ENCODE results near the gene PRRG3.
"Not testable (repeated sequence)": the region's sequence is repeated elsewhere in the genome, so short reads cannot be mapped to it uniquely, and the experiment has no call there.

The PRRG3 gene

GRCh38 chrX:151692825-151693224 lies 2.4 kb upstream of the PRRG3 start:
- TF ChIP-seq, protein P1, sequence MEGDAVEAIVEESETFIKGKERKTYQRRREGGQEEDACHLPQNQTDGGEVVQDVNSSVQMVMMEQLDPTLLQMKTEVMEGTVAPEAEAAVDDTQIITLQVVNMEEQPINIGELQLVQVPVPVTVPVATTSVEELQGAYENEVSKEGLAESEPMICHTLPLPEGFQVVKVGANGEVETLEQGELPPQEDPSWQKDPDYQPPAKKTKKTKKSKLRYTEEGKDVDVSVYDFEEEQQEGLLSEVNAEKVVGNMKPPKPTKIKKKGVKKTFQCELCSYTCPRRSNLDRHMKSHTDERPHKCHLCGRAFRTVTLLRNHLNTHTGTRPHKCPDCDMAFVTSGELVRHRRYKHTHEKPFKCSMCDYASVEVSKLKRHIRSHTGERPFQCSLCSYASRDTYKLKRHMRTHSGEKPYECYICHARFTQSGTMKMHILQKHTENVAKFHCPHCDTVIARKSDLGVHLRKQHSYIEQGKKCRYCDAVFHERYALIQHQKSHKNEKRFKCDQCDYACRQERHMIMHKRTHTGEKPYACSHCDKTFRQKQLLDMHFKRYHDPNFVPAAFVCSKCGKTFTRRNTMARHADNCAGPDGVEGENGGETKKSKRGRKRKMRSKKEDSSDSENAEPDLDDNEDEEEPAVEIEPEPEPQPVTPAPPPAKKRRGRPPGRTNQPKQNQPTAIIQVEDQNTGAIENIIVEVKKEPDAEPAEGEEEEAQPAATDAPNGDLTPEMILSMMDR (IDR thresholded peaks at IDR 0.05; ENCODE audit: extremely low read depth, missing control alignments), result no peak
- DNase-seq (ENCODE audit: low spot score), result no peak

DNA sequence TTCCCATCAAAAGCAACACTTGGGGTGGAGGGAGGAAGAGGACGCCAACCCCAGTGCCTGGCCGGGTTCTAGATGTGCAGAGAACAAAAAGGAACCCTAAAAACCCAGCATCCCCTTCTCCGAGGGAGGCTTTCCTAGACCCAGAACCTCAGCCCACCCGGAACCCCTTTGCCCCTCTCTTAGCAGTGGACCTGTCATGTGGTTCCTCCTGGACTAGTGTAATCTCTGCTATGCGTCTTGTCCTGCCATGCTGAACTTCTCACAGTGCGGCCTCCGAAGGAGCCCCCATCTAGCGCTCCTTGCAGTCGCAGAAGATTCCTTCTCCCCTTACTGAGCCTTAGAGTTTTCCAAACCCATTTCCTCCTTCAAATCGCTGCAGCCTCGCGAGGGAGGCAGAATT lies 1.1 kb upstream of the PRRG3 start:
- TF ChIP-seq, protein P1 (IDR thresholded peaks at IDR 0.05; ENCODE audit: extremely low read depth, missing control alignments), result no peak
- no peak for DNase-seq (ENCODE audit: low spot score)

DNA sequence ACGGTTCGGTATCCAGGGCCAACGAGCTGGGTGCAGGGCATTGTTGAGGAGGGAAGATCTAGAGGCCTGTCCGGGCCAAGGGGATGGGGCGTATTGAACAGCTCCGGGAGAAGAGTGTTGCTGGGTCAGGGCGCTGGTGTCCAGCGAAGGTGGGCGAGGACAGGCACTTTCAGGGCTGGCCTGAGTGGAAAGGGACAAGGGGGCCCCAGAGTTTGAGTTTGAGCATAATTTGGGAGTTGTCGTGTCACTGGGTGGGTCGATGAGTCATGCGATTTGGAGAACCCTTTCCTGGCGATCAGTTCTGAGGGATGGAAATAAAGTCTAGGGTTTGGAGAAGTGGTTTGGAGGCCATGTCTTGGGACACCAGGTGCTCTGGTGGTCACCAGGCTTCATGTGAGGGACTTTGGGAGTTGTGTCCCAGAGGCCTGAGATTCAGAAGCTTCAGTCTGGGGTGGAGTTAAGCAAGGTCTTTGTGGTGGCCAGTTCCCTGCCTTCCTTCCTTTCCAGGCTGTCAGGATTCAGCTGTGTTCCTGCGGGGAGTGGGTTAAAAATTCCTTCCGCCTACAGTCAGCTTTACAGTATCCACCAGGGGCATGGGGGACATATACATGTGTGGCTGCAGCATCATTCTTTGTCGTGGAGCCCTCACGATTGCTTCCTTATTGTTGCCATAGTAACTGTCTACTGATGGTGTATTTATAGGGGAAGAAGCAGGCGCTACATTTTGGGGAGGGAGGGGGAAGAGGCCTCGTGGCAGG lies 504 bp downstream of the PRRG3 start:
- DNase-seq (ENCODE audit: low spot score), result no peak
- TF ChIP-seq, protein P1 (IDR thresholded peaks at IDR 0.05; ENCODE audit: extremely low read depth, missing control alignments), result no peak

- DNase-seq (ENCODE audit: low spot score), result not testable (repeated sequence)
Measured at GRCh38 chrX:151697082-151697481, 1.8 kb downstream of the PRRG3 start.

- TF ChIP-seq, protein P1 (IDR thresholded peaks at IDR 0.05; ENCODE audit: extremely low read depth, missing control alignments), result no peak
- DNase-seq (ENCODE audit: low spot score), result no peak
Measured at GRCh38 chrX:151697522-151697921, 2.3 kb downstream of the PRRG3 start.

GRCh38 chrX:151698485-151698884 lies 3.2 kb downstream of the PRRG3 start:
- TF ChIP-seq, protein P1 (IDR thresholded peaks at IDR 0.05; ENCODE audit: extremely low read depth, missing control alignments), result no peak
- DNase-seq (ENCODE audit: low spot score), result no peak

- DNase-seq (ENCODE audit: low spot score), result no peak
- TF ChIP-seq, protein P1 (IDR thresholded peaks at IDR 0.05; ENCODE audit: extremely low read depth, missing control alignments), result no peak
Measured at GRCh38 chrX:151699746-151700145, 4.5 kb downstream of the PRRG3 start.

DNA sequence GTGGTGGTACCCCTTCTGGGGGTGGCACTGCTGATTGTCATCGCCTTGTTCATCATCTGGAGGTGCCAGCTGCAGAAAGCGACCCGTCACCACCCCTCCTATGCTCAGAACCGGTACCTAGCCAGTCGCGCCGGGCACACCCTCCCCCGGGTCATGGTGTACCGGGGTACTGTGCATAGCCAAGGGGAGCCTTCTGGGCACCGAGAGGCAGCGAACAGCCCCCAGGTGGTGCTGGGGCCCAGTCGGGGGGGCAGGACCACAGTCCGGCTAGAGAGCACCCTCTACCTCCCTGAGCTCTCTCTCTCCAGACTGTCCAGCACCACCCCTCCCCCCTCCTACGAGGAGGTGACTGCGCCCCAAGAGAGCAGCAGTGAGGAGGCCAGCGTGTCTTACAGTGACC lies 5.3 kb downstream of the PRRG3 start:
- no peak for DNase-seq (ENCODE audit: low spot score)
- TF ChIP-seq, protein P1 (IDR thresholded peaks at IDR 0.05; ENCODE audit: extremely low read depth, missing control alignments), result no peak
